Measurements from ENCODE around the gene S100A8.

DNA sequence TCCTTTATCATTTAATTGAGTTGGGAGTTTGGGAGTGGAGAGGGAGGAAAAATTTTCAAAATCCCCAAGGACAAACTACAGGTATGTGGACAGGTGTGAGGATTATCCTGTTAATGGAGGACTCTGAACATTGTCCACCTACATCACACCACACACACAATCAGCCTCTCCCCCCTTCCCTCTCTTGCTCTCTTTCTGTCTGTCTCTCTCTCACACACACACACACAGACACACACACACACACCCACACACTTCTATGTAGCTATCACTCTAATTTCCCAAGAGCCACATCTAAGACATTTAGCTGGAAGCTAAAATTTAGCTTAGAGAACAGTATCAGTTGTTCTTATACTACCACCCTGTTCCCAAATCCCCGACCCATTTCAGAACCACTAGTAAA, 1.5 kb downstream of the S100A8 start:
- no peak for TF ChIP-seq CTCF (IDR thresholded peaks at IDR 0.05)
- TF ChIP-seq POLR2A (IDR thresholded peaks at IDR 0.05), result no peak

Measured in heart left ventricle (tissue), 13 donors.